Liver (tissue), 3 donors: ENCODE results near the gene MAF.

Experiments used
- CTCF ChIP-seq: fragments of 150-350 bp; IDR thresholded peaks from 2 replicates; pipeline ENCODE4 v1.5.1; 2017; ENCODE audit warnings: improper control_type of control experiment, low read depth, low read length; ENCODE audit not compliant: missing input control
- GABPA ChIP-seq, 2 donors: IDR thresholded peaks in 1 of 2; conservative IDR thresholded peaks in 1 of 2; 2 replicates each; pipeline ENCODE4 v1.6.1; 2016; ENCODE audit warnings: antibody characterized with exemption in 2 of 2, mild to moderate bottlenecking in 1 of 2, moderate library complexity in 1 of 2
- HNF4G ChIP-seq: IDR thresholded peaks from 2 replicates; pipeline ENCODE4 v1.6.1; 2016; ENCODE audit warnings: antibody characterized with exemption
- JUND ChIP-seq, 2 donors: IDR thresholded peaks; 2 replicates each; pipeline ENCODE4 v1.6.1; 2016; ENCODE audit warnings: antibody characterized with exemption in 2 of 2
- RAD21 ChIP-seq, 2 donors: IDR thresholded peaks; 2 replicates each; pipeline ENCODE4 v1.6.1; 2016; ENCODE audit warnings: antibody characterized with exemption in 2 of 2, mild to moderate bottlenecking in 2 of 2
- TAF1 ChIP-seq: conservative IDR thresholded peaks from 2 replicates; pipeline ENCODE4 v1.6.1; 2016; ENCODE audit warnings: antibody characterized with exemption, mild to moderate bottlenecking
- donor health status: healthy.
- donor health status: healthy.

GRCh38 chr16:79612207-79612606 lies 11.7 kb upstream of the MAF start:
- TF ChIP-seq RAD21 (IDR thresholded peaks at IDR 0.05) (no peak), CTCF (no peak), JUND (IDR thresholded peaks at IDR 0.05) (no peak), TAF1 (no peak), HNF4G (no peak), GABPA (IDR thresholded peaks at IDR 0.05 in 1 of 2, conservative IDR thresholded peaks at IDR 0.05 in 1 of 2) (no peak)
